Psoas muscle (tissue), 8 donors: ENCODE results near the gene GPER1. TPM values are rescaled to one million over a fixed set of nuclear protein-coding genes. Genes with fewer than 3 reads are reported as not detected.

Experiments used
- ATAC-seq, 4 donors: fragments of 200-7000 bp; cut with Tn5 transposase; one replicate each; pipeline ENCODE4 v1.9.1; 2020; ENCODE audit warnings: moderate library complexity in 3 of 4, mild to moderate bottlenecking in 2 of 4
- DNase-seq, 2 donors: peaks; one replicate each; pipeline ENCODE4 v3.0.0-alpha.2; 2020
- H3K27ac ChIP-seq: fragments of 200-600 bp; one replicate; pipeline ENCODE4 v1.8.0; 2022
- H3K27me3 ChIP-seq, 3 donors: fragments of 200-600 bp in 1 of 3; one replicate each; pipeline versions ENCODE4 v1.6.1 to v1.8.0; 2013 to 2022; ENCODE audit warnings: low read length in 2 of 3, mild to moderate bottlenecking in 2 of 3, moderate library complexity in 1 of 3; ENCODE audit not compliant: insufficient read depth in 3 of 3
- H3K36me3 ChIP-seq, 2 donors: fragments of 200-600 bp in 1 of 2; one replicate each; pipeline versions ENCODE4 v1.6.1 to v1.8.0; 2013 to 2022; ENCODE audit warnings: low read depth in 1 of 2, mild to moderate bottlenecking in 1 of 2, moderate library complexity in 1 of 2; ENCODE audit not compliant: insufficient read depth in 1 of 2
- H3K4me1 ChIP-seq: fragments of 200-600 bp; one replicate; pipeline ENCODE4 v1.8.0; 2022
- H3K4me3 ChIP-seq: fragments of 200-600 bp; one replicate; pipeline ENCODE4 v1.8.0; 2022; ENCODE audit warnings: mild to moderate bottlenecking
- H3K9me3 ChIP-seq: fragments of 200-600 bp; one replicate; pipeline ENCODE4 v1.8.0; 2022
- WGBS, 3 donors: extraction: QIAGEN DNeasy Blood & Tissue Kit; methylation state at CpG; one replicate each; pipeline versions ENCODE4 v1.1.6 to v1.1.7; 2013; 5-methylcytosine and 5-hydroxymethylcytosine counted together
- intact Hi-C, 2 donors: fragments of 100-400 bp; cut with DNase I; formaldehyde crosslinking; loops; one replicate each; pipeline versions ENCODE4 v1.11.0 to v1.14.2; 2022
- polyA plus RNA-seq, 3 donors: library from polyadenylated mRNA; stranded (reverse); fragments of 200-250 nt; gene quantifications; one replicate each; pipeline ENCODE4 v1.2.3, GENCODE V29; 2013
- total RNA-seq, 4 donors: library from RNA; stranded (reverse); fragmentation: NEBNext Ultra II Directional in 2 of 4; extraction: Animal tissue kit (Norgen Biotek cat#: 25700) in 2 of 4; gene quantifications; one replicate each; pipeline versions ENCODE4 v1.2.1 to v1.2.4, GENCODE V29; 2021 to 2023
- TF ChIP-seq, protein P1 (sequence below): fragments of 200-600 bp; IDR thresholded peaks from one replicate; pipeline ENCODE4 v1.8.0; 2022; ENCODE audit warnings: antibody characterized with exemption
- donor health status: healthy with polysubstance abuse.
- donor health status: DM: no; HTN: no; CAD: no; lungs with moderate emphysema.
- donor health status: Bipolar disorder and iron deficiency.
- donor health status: healthy.
- donor health status: DM: yes; HTN: yes; CAD: no.
- donor health status: DM: no; HTN: no; CAD: no.
- donor health status: DM: no; HTN: no; CAD: no.
- donor health status: DM: yes; HTN: yes; CAD: no.

Gene GPER1
- total and polyA plus RNA-seq, 7 donors: 0.90 to 3.1 (median 1.4) TPM

DNA sequence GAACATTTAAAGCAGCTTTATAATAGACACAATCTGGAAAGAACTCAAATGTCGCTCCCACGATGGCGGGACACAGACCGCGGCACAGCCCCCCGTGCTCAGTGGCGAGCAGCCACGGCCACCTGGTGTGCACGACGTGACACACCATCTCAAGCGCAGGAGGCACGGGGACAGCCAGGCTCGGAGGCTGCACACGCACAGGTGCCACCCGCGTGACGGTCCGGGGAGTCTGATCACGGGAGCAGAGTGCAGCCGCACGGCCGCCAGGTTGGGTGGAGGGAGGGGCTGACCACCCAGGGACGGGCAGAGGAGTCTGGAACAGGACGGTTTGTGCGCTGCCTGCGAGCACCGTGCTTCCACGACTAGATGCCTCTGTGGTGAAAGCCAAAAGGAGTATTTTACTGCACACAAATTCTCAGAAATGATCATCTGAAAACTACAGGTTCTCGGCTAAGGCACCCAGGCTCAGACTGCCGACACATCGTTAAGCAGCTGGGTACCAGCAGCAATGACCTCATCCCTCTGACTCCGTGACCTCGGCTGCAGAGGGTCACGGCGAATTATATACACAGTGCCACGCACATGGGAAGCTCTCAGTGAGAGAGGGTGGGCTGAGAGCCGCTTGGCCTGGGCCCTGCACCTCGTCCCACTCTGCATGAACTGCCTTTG lies 7.5 kb upstream of the GPER1 start:
- intact Hi-C loops: no loop called here
- TF ChIP-seq, protein P1, sequence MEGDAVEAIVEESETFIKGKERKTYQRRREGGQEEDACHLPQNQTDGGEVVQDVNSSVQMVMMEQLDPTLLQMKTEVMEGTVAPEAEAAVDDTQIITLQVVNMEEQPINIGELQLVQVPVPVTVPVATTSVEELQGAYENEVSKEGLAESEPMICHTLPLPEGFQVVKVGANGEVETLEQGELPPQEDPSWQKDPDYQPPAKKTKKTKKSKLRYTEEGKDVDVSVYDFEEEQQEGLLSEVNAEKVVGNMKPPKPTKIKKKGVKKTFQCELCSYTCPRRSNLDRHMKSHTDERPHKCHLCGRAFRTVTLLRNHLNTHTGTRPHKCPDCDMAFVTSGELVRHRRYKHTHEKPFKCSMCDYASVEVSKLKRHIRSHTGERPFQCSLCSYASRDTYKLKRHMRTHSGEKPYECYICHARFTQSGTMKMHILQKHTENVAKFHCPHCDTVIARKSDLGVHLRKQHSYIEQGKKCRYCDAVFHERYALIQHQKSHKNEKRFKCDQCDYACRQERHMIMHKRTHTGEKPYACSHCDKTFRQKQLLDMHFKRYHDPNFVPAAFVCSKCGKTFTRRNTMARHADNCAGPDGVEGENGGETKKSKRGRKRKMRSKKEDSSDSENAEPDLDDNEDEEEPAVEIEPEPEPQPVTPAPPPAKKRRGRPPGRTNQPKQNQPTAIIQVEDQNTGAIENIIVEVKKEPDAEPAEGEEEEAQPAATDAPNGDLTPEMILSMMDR: no peak
- no peak overlapping the region for H3K4me3 ChIP-seq
- H3K4me1 ChIP-seq: no peaks in the 10 kb centered on the region
- ATAC-seq (peak in 2 of 4 donors; percentile 29 to 50), DNase-seq (no peak)
- no peaks in the 10 kb centered on the region for H3K27me3 ChIP-seq
- no peaks in the 10 kb centered on the region for H3K36me3 ChIP-seq
- WGBS, 3 donors: 39 to 53% (median 42%) methylated on average over 38 of the region's 38 CpGs
- H3K27ac ChIP-seq: no peak overlapping the region
- no peaks in the 10 kb centered on the region for H3K9me3 ChIP-seq

DNA sequence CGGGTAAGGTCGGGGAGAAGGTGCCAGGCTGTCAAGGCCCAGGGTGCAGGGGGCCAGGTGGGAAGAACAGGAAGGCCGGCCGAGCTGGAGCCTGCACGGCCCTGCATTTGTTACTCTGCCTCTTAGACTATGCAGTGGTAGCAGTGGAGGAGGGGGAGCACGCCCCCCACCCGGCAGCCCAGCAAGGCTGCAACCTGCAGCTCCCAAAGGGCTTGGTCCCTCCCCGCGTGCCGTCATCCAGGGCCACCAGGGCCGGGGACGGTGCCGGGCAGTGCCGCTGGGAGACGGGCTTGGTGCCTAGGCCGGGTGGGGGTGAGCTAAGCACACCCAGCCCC lies 7.0 kb upstream of the GPER1 start:
- Histone ChIP-seq H3K4me1 (no peaks in the 10 kb centered on the region), H3K27ac (no peak overlapping the region), H3K27me3 (no peaks in the 10 kb centered on the region), H3K9me3 (no peaks in the 10 kb centered on the region), H3K36me3 (no peaks in the 10 kb centered on the region), H3K4me3 (no peak overlapping the region)
- 70 to 85% (median 79%) methylated on average over 16 of the region's 16 CpGs for WGBS, 3 donors
- ATAC-seq: no peak
- intact Hi-C loops: no loop called here
- no peak for DNase-seq
- TF ChIP-seq, protein P1: no peak

DNA sequence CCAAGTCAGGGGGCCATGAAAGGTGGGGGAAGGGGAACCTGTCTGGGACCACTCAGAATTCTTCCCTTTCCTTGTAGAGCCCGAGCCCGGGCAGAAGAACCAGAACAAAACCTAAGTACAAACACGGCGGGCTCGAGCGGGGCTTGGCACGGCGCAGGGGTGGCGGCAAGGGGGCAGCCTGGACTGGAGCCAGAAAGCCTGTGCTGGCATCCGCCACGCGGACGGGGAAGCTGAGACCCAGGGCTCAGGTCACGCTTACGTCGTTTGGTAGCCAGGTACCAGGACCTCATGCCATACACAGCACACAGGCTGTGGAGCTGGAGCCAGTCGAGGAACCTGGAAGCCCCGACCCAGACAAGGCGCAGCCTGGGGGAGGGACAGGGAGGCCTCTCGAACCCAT lies 6.6 kb upstream of the GPER1 start:
- WGBS, 3 donors: 86 to 87% (median 86%) methylated on average over 20 of the region's 20 CpGs

GRCh38 chr7:1081931-1082401 lies 5.9 kb upstream of the GPER1 start:
- intact Hi-C loops: no loop called here
- Histone ChIP-seq H3K9me3 (no peaks in the 10 kb centered on the region), H3K36me3 (no peaks in the 10 kb centered on the region), H3K27ac (no peak overlapping the region), H3K4me1 (no peaks in the 10 kb centered on the region), H3K27me3 (no peaks in the 10 kb centered on the region), H3K4me3 (no peak overlapping the region)
- no peak for DNase-seq
- WGBS, 3 donors: 75 to 88% (median 83%) methylated on average over 31 of the region's 31 CpGs
- TF ChIP-seq, protein P1: no peak
- no peak for ATAC-seq

More for the DNA sequence above, 6.6 kb upstream of the GPER1 start:
- Histone ChIP-seq H3K27ac (no peak overlapping the region), H3K36me3 (no peaks in the 10 kb centered on the region), H3K4me3 (no peak overlapping the region), H3K9me3 (no peaks in the 10 kb centered on the region), H3K27me3 (no peaks in the 10 kb centered on the region), H3K4me1 (no peaks in the 10 kb centered on the region)
- intact Hi-C loops: no loop called here
- ATAC-seq: no peak
- no peak for DNase-seq
- TF ChIP-seq, protein P1: no peak
